Adrenal gland (tissue), 5 donors: ENCODE measurements around the gene MYL1.

Experiments used
- POLR2A ChIP-seq, 2 donors: fragments of 450-650 bp; IDR thresholded peaks; one replicate each; pipeline ENCODE4 v1.6.1; 2017; ENCODE audit warnings: antibody characterized with exemption in 2 of 2, mild to moderate bottlenecking in 2 of 2, moderate library complexity in 1 of 2
- TF ChIP-seq, protein P1 (sequence below), 6 experiments: fragments of 450-650 bp in 4 of 6; fragments of 200-600 bp in 2 of 6; sonication (generic) in 1 of 6; IDR thresholded peaks; 1 replicate in 5 of 6; 2 replicates in 1 of 6; pipeline versions ENCODE4 v1.5.1 to v1.8.0; 2016 to 2021; ENCODE audit warnings: antibody characterized with exemption in 6 of 6, mild to moderate bottlenecking in 2 of 6, moderate library complexity in 1 of 6
- donor health status: DM: no; HTN: no; CAD: no.

DNA sequence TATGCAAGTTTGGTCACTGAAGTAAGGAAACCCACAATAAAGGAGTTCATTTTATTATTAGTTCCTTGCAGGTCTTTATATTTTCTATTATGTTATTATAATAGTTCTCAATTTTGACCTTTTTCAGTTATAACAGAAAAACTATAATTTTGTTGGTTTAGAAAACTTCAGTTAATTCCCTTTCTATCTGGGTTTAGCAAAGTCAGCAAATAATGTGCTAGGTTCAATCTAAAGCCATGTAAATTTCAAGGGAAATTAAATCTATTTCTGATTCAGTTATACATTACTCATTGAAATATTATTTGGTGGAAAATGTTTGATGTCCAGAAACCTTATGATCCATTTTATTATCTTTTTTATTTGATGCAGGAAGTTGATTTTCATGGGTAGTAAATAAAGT, 43.7 kb downstream of the MYL1 start:
- TF ChIP-seq, protein P1, sequence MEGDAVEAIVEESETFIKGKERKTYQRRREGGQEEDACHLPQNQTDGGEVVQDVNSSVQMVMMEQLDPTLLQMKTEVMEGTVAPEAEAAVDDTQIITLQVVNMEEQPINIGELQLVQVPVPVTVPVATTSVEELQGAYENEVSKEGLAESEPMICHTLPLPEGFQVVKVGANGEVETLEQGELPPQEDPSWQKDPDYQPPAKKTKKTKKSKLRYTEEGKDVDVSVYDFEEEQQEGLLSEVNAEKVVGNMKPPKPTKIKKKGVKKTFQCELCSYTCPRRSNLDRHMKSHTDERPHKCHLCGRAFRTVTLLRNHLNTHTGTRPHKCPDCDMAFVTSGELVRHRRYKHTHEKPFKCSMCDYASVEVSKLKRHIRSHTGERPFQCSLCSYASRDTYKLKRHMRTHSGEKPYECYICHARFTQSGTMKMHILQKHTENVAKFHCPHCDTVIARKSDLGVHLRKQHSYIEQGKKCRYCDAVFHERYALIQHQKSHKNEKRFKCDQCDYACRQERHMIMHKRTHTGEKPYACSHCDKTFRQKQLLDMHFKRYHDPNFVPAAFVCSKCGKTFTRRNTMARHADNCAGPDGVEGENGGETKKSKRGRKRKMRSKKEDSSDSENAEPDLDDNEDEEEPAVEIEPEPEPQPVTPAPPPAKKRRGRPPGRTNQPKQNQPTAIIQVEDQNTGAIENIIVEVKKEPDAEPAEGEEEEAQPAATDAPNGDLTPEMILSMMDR (IDR thresholded peaks at IDR 0.05) = no peak
- no peak for TF ChIP-seq POLR2A (IDR thresholded peaks at IDR 0.05)
